ENCODE results near the gene SS18L1. TPM values are rescaled to one million over a fixed set of nuclear protein-coding genes. Genes with fewer than 3 reads are reported as not detected.
A peak's percentile ranks its signal among the peaks of the same experiment; 100 is the strongest.

SS18L1 gene
- total RNA-seq, 1 experiment from 2014 or later = 21.6 TPM

DNA sequence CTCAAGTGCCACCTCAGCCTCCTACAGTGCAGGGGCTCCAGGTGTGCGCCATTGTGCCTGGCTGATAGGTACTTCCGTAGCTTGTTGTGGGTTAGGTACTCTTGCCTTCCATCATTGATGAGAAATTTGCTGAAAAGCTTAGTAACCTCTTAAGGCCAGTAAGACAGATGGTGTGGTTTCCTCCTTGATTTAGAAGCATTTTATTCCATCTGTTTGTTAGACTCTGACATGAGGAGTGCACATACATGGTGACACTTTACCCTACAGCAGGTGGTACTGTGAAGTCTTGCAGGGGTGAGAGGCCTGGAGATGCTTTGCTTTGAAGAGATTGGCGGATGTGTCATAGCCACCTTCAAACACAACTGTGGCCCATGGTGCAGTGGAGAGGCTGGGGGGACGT lies 24.5 kb downstream of the SS18L1 start:
- POLR2A ChIA-PET = no interaction called here
- Histone ChIP-seq H3K4me1 (ENCODE audit: control insufficient read depth, insufficient read depth, low read length) (no peaks in the 10 kb centered on the region), H3K36me3 (ENCODE audit: control insufficient read depth, insufficient read depth, low read length) (no peaks in the 10 kb centered on the region; the same call in 1 of the 2 replicates), H3K27me3 (ENCODE audit: control insufficient read depth, insufficient read depth, low read length) (no peaks in the 10 kb centered on the region), H3K27ac (ENCODE audit: low read length) (no peak overlapping the region), H3K4me3 (ENCODE audit: low read depth in 2 of 2, low read length in 2 of 2) (no peak overlapping the region), H3K9me3 (ENCODE audit: control insufficient read depth, insufficient read depth, low read depth, low read length) (no peaks in the 10 kb centered on the region)
- intact Hi-C loops (cut with micrococcal nuclease; ENCODE audit: unreplicated experiment) = no loop called here
- DNase-seq (ENCODE audit: low read depth, low spot score) (no peak), ATAC-seq (no peak)
- BruUV-seq (replicated peaks) = TSS peak; percentile 70
- CTCF ChIA-PET = interaction anchor here (0.7 kb wide), 1 partner anchor 36 kb away, joined by 5 read pairs; no protein-coding TSS in a partner anchor
- TF ChIP-seq SIN3A (IDR thresholded peaks at IDR 0.05; ENCODE audit: borderline replicate concordance, insufficient read depth, low read depth, low read length) = no peak
- in situ Hi-C loops (cut with HindIII; ENCODE audit: low pct_unique_long_range_greater_than_20kb, low sequenced_read_pairs) = no loop called here

- CTCF ChIA-PET = no interaction called here
- H3K27me3 ChIP-seq (ENCODE audit: control insufficient read depth, insufficient read depth, low read length) = no peaks in the 10 kb centered on the region
- H3K9me3 ChIP-seq (ENCODE audit: control insufficient read depth, insufficient read depth, low read depth, low read length) = no peaks in the 10 kb centered on the region
- no TSS peak for BruUV-seq (replicated peaks)
- H3K27ac ChIP-seq (ENCODE audit: low read length) = no peak overlapping the region
- POLR2A ChIA-PET = no interaction called here
- H3K4me3 ChIP-seq (ENCODE audit: low read depth in 2 of 2, low read length in 2 of 2) = no peak overlapping the region
- no peak for DNase-seq (ENCODE audit: low read depth, low spot score)
- no peaks in the 10 kb centered on the region for H3K36me3 ChIP-seq (ENCODE audit: control insufficient read depth, insufficient read depth, low read length)
- ATAC-seq = no peak
- TF ChIP-seq, protein P1, sequence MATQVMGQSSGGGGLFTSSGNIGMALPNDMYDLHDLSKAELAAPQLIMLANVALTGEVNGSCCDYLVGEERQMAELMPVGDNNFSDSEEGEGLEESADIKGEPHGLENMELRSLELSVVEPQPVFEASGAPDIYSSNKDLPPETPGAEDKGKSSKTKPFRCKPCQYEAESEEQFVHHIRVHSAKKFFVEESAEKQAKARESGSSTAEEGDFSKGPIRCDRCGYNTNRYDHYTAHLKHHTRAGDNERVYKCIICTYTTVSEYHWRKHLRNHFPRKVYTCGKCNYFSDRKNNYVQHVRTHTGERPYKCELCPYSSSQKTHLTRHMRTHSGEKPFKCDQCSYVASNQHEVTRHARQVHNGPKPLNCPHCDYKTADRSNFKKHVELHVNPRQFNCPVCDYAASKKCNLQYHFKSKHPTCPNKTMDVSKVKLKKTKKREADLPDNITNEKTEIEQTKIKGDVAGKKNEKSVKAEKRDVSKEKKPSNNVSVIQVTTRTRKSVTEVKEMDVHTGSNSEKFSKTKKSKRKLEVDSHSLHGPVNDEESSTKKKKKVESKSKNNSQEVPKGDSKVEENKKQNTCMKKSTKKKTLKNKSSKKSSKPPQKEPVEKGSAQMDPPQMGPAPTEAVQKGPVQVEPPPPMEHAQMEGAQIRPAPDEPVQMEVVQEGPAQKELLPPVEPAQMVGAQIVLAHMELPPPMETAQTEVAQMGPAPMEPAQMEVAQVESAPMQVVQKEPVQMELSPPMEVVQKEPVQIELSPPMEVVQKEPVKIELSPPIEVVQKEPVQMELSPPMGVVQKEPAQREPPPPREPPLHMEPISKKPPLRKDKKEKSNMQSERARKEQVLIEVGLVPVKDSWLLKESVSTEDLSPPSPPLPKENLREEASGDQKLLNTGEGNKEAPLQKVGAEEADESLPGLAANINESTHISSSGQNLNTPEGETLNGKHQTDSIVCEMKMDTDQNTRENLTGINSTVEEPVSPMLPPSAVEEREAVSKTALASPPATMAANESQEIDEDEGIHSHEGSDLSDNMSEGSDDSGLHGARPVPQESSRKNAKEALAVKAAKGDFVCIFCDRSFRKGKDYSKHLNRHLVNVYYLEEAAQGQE (IDR thresholded peaks at IDR 0.05; ENCODE audit: insufficient read depth in 1 of 2, low read depth in 2 of 2, low read length in 1 of 2) = no peak
- no peak for TF ChIP-seq CTCF (IDR thresholded peaks at IDR 0.05)
- no peak for TF ChIP-seq SIN3A (IDR thresholded peaks at IDR 0.05; ENCODE audit: borderline replicate concordance, insufficient read depth, low read depth, low read length)
- no peak for TF ChIP-seq TCF7L2 (IDR thresholded peaks at IDR 0.05; ENCODE audit: low read depth, low read length)
- H3K4me1 ChIP-seq (ENCODE audit: control insufficient read depth, insufficient read depth, low read length) = no peaks in the 10 kb centered on the region
- in situ Hi-C loops (cut with HindIII; ENCODE audit: low pct_unique_long_range_greater_than_20kb, low sequenced_read_pairs) (no loop called here), intact Hi-C loops (cut with micrococcal nuclease; ENCODE audit: unreplicated experiment) (no loop called here)
Measured at GRCh38 chr20:62168890-62169435, 25.4 kb downstream of the SS18L1 start.

GRCh38 chr20:62170536-62170935 lies 27.0 kb downstream of the SS18L1 start:
- ATAC-seq = no peak
- Histone ChIP-seq H3K27me3 (ENCODE audit: control insufficient read depth, insufficient read depth, low read length) (no peaks in the 10 kb centered on the region), H3K9me3 (ENCODE audit: control insufficient read depth, insufficient read depth, low read depth, low read length) (no peaks in the 10 kb centered on the region), H3K4me3 (ENCODE audit: low read depth in 2 of 2, low read length in 2 of 2) (no peak overlapping the region), H3K27ac (ENCODE audit: low read length) (no peak overlapping the region), H3K4me1 (ENCODE audit: control insufficient read depth, insufficient read depth, low read length) (no peaks in the 10 kb centered on the region), H3K36me3 (ENCODE audit: control insufficient read depth, insufficient read depth, low read length) (no peaks in the 10 kb centered on the region)
- BruUV-seq (replicated peaks) = no TSS peak
- DNase-seq (ENCODE audit: low read depth, low spot score) = no peak
- ChIA-PET POLR2A (no interaction called here), CTCF (no interaction called here)
- no peak for TF ChIP-seq POLR2AphosphoS5 (IDR thresholded peaks at IDR 0.05; ENCODE audit: low read depth, low read length)
- no peak for TF ChIP-seq TCF7L2 (IDR thresholded peaks at IDR 0.05; ENCODE audit: low read depth, low read length)
- no peak for TF ChIP-seq SIN3A (IDR thresholded peaks at IDR 0.05; ENCODE audit: borderline replicate concordance, insufficient read depth, low read depth, low read length)
- TF ChIP-seq, protein P1 (IDR thresholded peaks at IDR 0.05; ENCODE audit: insufficient read depth in 1 of 2, low read depth in 2 of 2, low read length in 1 of 2) = no peak
- intact Hi-C loops (cut with micrococcal nuclease; ENCODE audit: unreplicated experiment) (no loop called here), in situ Hi-C loops (cut with HindIII; ENCODE audit: low pct_unique_long_range_greater_than_20kb, low sequenced_read_pairs) (no loop called here)

Data from Panc1 (cell line).